HG02588 (cell line): Measurements from ENCODE around the gene ZSCAN29.
"Not testable (repeated sequence)": the region's sequence is repeated elsewhere in the genome, so short reads cannot be mapped to it uniquely, and the experiment has no call there.

Source experiments
- ATAC-seq: cut with Tn5 transposase; IDR thresholded peaks from one replicate; pipeline ENCODE4 v1.9.1; 2021; ENCODE audit warnings: mild to moderate bottlenecking, moderate library complexity; ENCODE audit not compliant: unreplicated experiment

ZSCAN29 gene

DNA sequence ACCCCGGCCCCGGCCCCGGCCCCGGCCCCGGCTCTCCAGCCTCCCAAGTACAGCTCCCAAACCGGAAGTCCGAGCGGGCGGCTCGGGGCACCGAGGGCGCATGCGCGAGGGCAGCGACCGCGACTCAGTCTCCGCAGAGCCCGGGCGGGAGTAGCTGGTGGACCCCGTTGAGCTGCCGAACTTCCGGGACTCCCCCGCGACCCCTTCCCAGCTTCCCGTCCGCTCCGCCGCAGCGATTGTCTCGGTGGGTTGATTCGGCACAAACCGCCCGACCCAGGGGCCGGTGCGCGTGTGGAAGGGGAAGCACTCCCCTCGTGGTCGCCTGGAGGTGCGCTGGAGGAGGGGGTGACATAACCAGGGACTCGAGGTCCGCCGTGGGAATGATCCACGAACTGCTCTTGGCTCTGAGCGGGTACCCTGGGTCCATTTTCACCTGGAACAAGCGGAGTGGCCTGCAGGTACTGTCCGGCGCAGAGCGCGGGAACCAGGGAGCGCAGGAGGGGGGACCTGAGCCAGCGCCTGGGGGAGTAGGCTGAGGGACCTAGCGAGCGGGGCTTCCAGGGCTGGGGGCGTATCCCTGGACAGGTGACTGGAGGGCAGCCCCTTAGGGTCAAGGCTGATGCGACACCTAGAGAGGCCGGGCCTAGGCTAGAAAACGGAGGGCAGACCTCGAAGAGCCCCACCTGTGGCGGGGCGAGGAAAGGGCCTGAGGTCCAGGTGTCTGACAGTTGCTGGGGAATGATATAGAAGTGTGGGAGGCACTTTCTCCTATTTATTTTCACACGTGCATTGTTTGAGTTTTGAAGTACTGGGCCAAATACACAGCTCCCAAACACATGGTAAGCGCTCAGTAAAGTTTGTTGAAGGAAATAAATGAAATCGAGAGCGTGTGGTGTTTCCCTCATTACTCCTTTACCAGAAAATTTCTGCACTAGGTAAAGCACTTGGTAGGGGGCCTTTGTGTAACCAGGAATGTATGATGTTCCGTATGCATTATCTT is at the start of gene ZSCAN29, which contains the start of gene TUBGCP4:
ZSCAN29 (minus strand) TSS at position 69 of the 1,000 bp plus-strand sequence. CDS start 1,130 bp downstream, outside the sequence.
TUBGCP4 (plus strand) TSS at position 127 of the 1,000 bp plus-strand sequence; CDS start at position 381, 254 bp downstream.
- ATAC-seq, result peak; percentile 69

DNA sequence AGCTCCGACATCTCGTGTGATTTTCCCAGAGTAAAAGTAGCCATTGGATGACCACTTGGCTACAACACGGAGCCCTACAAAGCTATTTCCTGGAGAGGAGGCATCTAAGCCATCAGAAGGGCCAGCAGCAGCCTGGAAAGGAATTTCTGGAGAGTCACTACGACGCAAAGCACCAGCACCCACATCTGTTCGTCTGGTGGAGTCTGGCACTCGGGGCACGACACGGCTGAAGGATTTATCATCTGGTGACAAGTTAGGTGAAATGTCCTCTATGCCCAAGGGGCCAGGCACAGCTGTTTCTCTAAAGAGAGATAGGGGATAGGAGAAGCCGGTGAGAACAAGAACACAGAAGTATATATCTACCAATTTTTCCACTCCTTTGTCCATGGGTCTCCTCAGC is 49.6 kb upstream of the ZSCAN29 start:
- ATAC-seq, result no peak

DNA sequence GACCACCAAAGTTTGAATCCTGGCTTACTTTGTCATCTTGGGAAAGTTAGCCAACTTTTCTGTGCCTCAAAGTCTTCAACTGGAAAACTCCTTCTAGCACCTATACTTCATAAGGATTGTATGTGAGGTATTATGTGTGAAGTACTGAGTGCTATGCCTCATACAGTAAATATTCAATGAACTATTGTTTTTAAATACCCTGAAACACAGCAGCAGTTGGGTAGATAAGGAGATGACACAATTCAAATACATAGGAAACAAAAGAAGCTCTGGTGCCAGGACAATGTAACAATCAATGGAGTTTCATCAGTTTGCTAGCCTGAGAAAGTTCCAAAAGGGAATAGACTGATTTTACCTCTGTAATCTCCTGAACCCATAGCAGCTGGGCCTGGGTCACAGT is 43.4 kb upstream of the ZSCAN29 start:
- no peak for ATAC-seq

DNA sequence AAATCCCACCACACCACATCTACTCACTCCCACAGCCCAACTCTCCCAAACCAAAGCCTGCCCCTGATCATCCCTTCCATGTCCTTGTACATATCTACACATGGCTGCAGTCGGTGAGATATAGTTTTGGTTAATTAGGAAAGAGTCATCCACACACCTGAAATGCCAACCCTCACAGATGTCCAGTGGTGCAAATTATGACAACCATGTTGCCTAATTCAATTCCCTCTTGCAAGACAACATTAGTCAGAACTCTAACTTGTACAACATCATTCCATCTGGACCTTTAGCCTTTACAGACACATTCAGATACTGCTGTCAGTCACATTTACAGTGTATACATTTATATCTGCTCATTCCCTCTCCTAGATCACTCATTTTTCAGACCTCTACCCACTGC is 41.3 kb upstream of the ZSCAN29 start:
- no peak for ATAC-seq

DNA sequence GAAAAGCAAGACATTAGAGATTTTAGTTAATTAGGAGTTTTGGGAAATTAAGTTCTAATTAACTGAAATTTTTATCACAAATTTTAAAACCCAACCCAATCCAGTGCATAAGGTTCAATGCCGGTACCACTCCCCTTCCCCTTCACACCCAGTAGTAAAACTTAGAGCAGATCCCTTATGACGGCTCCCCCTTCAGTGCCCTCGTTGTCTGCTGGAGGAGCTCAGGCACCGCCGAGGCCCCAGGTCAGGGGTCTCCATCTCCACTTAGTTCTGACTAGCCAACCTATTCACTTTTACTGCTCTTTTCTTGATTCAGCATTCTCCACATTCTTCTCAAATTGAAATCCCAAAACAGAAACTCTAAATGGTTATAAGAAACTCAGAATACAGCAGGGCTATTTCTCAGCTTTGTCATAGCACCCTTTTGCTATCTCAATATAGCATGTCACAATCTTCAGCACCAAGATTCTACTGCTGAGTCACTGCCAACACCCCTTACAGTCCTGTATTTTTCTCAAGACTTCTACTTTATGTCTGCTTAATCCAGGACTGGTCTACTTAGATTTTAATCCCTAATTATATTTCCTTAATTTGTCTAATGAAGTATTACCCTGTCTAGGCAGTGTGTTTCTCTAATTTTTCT is 39.9 kb upstream of the ZSCAN29 start:
- ATAC-seq, result no peak

DNA sequence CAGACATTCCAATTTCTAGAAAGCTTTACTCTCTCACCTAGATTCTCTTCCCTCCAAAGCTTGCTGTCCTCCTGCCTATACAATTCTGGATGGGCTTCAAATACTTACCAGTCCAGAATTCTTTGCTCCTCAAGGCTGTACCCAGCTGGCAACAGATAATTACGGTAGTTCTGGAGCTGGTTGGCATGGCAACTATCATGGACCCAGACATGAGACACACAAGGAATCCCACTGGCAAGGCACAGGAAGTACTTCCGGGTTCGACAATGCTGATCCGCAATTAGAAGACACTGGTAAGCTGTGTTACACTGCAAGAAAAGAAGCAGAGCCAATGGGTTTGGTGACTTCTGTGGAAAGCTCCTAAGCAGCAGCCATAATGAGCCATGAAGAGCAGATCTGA is 37.9 kb upstream of the ZSCAN29 start:
- no peak for ATAC-seq

DNA sequence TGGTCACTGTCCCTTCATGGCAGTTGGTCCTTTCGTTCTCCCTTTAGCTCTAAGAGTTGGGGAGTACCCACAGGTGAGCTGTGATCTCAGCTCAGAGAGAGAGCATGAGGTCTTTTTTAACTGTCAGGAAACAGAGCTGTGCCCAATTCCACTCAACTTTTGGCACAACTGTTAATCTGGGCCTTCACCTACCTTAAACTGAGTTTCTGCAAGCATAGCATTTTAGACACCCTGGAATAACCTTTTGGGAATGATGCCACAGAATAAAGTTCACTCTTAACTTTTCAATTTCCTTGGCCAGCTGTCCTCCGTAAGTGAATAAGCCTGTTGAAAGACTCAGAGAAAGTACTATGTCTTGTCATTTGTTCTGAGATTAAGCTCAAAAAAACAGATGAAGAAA is 36.0 kb upstream of the ZSCAN29 start:
- no peak for ATAC-seq

DNA sequence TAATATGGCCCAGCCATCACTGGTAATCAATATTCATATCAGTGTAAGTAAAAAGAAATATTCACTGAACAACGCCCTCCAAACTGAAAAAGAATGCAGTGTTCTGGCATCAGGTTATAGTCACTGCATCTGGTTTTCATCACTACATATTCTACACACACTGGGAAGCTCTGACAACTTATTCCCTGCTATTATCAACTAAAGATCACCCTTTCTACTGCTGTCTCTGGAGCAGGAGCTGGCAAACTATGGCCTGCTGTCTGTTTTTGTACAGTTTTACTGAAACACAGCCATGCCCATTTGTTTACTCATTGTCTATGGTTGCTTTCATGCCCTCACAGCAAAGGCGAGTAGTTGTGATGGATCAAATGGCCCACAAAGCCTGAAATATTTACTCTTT is 35.3 kb upstream of the ZSCAN29 start:
- no peak for ATAC-seq

DNA sequence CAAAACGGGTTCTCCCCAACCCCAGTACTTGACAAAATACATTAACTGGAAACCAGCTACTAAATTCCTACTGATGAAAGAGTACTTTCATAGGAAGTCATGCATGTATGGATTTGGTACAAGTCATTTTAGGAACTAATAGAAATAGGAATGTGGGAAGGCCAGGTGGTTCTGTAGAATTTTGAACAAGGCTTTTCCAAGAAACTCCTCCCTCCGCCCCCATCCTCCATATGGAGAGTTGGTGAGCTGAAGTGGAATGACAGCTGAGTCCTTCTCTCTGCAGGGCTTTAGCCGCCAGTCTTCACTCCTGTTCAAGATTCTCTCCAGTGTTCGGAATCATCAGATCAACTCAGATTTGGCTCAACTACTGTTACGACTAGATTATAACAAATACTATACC is 33.3 kb upstream of the ZSCAN29 start:
- no peak for ATAC-seq

DNA sequence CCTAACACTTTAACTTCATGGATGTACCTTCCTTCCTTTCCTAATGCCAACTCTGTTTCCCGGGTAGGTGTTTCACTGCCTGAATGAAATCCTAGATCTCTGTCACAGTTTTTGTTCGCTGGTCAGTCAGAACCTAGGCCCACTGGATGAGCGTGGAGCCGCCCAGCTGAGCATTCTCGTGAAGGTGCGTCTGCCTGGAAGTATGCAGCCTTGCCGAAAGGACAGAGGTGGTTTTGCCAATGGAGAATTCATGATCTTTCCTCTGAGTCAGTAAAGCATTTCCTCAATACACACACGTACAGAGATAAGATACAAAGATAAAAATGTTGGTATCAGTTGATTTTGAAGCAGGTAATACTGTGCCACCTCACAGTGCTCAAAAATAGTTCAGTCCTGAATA is 32.8 kb upstream of the ZSCAN29 start:
- no peak for ATAC-seq

DNA sequence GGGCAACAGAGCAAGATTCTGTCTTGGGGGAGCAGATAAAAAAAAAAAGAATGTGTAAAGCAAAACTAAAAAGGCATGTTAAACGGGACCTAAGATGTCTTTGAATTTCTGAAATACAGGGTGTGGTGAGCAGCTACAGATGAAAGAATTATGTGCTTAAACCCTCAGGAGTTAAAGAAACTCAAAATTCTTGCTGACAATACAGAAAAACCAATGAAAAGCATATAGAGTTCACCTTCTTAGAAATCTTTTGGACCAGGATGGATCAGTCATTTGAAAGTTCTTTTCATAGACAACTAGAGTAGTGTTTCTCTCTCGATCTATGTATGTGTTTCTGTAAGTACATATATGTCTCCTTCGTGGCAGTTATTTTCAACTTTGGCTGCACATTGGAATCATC is 31.4 kb upstream of the ZSCAN29 start:
- no peak for ATAC-seq

DNA sequence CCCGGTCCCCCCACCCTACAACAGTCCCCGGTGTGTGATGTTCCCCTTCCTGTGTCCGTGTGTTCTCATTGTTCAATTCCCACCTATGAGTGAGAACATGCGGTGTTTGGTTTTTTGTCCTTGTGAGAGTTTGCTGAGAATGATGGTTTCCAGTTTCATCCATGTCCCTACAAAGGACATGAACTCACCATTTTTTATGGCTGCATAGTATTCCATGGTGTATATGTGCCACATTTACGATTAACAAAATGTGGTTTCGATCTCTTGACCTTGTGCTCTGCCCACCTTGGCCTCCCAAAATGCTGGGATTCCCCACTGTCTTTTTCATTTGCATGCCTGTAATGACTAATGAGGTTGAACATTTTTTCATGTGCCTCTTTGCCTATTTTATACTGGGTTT is 22.7 kb upstream of the ZSCAN29 start:
- ATAC-seq, result not testable (repeated sequence)

DNA sequence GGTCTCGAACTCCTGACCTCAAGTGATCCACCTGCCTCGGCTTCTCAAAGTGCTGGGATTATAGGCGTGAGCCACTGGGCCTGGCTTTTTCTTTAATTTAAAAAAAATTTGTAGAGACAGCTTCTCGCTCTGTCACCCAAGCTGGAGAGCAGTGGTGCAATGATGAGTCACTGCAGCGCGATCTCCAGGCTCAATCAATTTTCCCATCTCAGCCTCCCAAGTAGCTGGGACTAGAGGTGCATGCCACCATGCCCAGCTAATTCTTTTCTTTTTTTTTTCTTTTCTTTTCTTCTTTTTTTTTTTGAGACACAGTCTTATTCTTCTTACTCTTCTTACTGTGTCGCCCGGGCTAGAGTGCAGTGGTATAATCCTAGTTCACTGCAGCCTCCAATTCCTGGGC is 19.9 kb upstream of the ZSCAN29 start:
- no peak for ATAC-seq

DNA sequence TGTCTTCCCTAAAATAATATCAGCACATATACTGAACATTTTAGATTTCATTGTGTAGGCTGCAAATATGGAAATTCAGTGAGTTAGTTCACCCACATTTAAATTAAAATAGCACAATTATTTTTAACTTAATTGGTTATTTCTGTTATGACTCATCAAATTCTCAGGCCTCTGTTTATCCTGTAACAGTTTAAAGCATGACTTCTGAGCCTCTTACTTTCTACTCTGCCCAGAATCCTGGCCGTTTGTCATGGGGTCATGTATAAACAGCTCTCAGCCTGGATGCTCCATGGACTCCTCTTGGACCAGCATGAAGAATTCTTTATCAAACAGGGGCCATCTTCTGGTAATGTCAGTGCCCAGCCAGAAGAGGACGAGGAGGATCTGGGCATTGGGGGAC is 12.2 kb upstream of the ZSCAN29 start:
- ATAC-seq, result no peak

DNA sequence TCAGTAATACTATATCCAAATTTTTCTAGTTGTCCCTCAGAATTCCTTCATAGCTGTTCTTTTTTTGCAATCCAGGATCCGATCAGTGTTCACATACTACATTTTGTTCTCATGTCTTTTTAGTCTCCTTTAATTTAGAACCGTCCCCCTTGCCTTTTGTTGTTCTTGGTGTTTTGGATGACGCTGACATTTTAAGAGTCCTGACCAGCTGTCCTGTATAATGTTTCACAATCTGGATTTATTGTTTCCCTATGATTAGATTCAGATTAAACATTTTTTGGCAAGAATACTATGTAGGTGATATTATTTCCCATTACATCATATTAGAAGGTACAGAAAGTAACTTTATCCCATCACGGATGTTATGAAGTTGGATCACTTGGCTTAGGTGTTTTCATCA is 11.5 kb upstream of the ZSCAN29 start:
- no peak for ATAC-seq

DNA sequence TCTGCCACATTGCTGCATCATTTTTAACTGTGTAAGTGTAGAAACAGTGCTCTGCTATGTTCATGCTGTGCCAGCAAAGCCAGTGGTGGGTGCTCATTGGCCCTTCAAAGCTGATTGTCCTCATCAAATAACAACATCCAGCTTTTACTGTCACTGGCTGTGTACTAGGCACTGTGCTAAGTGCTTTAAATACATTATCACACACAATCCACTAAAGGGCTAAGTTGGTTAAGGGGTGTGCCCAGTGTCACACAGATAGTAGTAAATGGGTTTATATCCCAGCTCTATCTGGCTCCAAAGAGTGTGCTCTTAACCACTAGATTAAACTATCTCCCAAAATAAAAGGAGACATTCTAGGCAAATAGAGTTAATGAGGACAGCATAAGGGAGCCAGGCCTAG is 7.8 kb upstream of the ZSCAN29 start:
- no peak for ATAC-seq

DNA sequence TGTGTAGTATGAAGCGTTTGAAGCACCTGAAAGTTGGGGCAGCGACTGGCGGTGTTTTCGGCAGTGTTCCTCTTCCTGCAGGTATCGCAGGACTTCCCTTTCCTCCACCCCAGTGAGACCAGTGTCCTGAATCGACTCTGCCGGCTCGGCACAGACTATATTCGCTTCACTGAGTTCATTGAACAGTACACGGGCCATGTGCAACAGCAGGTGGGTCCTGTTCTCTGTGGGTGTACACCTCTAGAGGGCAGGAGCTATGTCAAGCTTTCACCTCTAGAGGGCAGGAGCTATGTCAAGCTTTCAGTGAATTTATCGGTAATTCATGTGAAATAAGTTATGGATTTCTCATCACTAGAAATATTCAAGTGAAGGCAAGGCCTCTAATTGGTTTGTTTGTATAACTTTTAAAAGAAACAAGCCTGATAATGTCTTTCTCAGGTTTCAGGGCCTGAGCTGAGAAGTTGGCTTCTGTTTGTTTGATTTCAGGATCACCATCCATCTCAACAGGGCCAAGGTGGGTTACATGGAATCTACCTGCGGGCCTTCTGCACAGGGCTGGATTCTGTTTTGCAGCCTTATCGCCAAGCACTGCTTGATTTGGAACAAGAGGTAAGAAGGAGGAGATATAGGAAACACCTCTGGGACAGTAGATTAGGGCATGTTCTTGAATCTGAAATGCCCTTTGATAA is 5.3 kb upstream of the ZSCAN29 start:
- ATAC-seq, result no peak

DNA sequence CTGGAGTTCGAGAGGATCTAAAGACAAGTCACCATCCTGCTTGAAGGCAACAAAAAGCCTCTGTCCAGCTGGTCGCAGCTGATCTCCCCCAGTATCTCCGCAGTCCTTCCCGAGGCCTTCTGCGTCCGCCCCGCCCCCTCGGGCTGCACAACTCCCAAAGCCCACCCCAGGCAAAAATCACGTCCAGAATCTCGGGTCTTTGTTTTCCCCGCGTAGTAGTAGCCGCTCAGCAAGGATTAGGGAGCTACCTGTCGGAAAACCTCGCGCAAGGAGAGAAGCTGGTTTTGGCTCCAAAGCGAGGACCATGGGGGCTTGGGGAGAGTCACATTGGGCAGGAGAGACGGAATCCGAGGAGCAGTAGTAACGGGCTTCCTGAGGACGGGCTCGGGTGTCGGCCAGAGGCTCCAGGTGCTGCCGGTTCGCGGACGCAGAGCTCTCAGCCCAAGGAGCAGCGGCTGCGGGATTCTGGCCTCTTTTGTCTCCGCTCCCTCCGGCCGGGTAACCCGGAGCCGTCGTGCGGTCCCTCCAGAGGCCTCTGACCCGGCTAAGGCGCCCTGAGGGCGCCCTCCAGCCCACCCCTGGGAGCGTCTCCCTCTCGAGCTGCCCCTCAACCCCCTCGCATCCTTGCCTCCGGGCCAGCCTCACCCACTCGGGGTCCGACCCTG is 401 bp downstream of the ZSCAN29 start:
- peak; percentile 45 for ATAC-seq

DNA sequence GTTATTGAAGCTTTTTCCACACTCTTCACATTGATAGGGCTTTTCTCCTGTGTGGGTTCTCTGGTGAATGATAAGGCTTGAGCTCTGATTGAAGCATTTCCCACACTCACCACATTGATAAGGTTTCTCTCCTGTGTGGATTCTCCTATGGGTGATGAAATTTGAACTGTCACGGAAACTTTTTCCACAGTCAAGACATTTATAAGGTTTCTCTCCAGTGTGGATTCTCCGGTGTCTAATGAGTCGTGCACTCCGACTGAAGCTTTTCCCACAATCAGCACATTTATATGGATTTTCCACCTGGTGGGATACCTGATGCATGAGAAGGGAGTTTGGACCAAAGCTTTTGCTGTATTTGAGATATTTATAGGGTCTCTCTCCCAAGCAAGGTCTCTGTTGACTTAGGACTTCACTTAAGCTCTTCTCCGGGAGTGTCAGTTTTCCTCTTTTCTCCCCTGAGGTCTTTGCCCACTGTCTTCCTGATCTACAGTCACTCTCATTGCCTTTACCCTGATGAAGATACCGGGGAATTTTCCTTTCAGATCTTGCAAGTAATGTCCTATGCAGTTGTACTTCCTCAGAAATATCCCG is 9.4 kb downstream of the ZSCAN29 start:
- no peak for ATAC-seq

DNA sequence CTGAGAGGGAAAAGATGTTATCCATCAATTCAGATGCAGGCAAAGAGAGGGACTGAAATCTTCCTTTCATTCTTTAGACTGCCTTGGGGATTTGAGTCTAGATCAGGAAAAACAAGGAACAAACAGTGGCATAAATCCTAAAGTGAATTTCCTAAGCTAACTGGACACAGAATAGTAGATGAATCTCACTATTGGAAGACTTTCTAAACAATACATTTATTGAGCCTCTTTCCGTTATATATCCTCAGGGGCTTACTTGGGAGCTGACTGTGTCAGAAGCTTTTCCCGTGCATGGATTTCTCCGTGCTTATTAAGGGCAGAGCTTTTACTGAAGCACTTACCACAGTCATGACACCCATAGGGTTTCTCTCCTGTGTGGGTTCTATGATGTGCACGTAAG is 10.0 kb downstream of the ZSCAN29 start:
- ATAC-seq, result no peak
